ENCODE results near the gene CFAP54. TPM values are rescaled to one million over a fixed set of nuclear protein-coding genes. Genes with fewer than 3 reads are reported as not detected.
"Not testable (repeated sequence)": the region's sequence is repeated elsewhere in the genome, so short reads cannot be mapped to it uniquely, and the experiment has no call there.

The CFAP54 gene
- total RNA-seq, 6 experiments from 2014 or later = 0.09 to 0.34 (median 0.13) TPM

GRCh38 chr12:96454396-96454795 is 35.0 kb upstream of the CFAP54 start:
- TF ChIP-seq POLR2A (IDR thresholded peaks at IDR 0.05) = no peak
- TF ChIP-seq, protein P1, sequence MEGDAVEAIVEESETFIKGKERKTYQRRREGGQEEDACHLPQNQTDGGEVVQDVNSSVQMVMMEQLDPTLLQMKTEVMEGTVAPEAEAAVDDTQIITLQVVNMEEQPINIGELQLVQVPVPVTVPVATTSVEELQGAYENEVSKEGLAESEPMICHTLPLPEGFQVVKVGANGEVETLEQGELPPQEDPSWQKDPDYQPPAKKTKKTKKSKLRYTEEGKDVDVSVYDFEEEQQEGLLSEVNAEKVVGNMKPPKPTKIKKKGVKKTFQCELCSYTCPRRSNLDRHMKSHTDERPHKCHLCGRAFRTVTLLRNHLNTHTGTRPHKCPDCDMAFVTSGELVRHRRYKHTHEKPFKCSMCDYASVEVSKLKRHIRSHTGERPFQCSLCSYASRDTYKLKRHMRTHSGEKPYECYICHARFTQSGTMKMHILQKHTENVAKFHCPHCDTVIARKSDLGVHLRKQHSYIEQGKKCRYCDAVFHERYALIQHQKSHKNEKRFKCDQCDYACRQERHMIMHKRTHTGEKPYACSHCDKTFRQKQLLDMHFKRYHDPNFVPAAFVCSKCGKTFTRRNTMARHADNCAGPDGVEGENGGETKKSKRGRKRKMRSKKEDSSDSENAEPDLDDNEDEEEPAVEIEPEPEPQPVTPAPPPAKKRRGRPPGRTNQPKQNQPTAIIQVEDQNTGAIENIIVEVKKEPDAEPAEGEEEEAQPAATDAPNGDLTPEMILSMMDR (IDR thresholded peaks at IDR 0.05) = no peak
- Histone ChIP-seq H3K36me3 (no peaks in the 10 kb centered on the region), H3K27ac (no peak overlapping the region), H3K4me3 (no peak overlapping the region), H3K9me3 (no peaks in the 10 kb centered on the region), H3K27me3 (no peaks in the 10 kb centered on the region), H3K4me1 (no peaks in the 10 kb centered on the region)
- DNase-seq = no peak
- intact Hi-C loops (cut with DNase I) = no loop called here
- ATAC-seq = no peak

GRCh38 chr12:96456265-96456974 is 33.0 kb upstream of the CFAP54 start:
- 61% methylated on average over 5 of the region's 5 CpGs for WGBS (ENCODE audit: insufficient coverage, low coverage, low lambda C conversion rate, missing lambda C conversion rate)
- H3K4me3 ChIP-seq = no peak overlapping the region
- H3K27me3 ChIP-seq = no peaks in the 10 kb centered on the region
- no peak for TF ChIP-seq POLR2A (IDR thresholded peaks at IDR 0.05)
- TF ChIP-seq, protein P1 (IDR thresholded peaks at IDR 0.05) = no peak
- H3K27ac ChIP-seq = no peak overlapping the region
- H3K36me3 ChIP-seq = no peaks in the 10 kb centered on the region
- DNase-seq (no peak), ATAC-seq (no peak)
- intact Hi-C loops (cut with DNase I) = no loop called here
- no peaks in the 10 kb centered on the region for H3K9me3 ChIP-seq
- H3K4me1 ChIP-seq = no peaks in the 10 kb centered on the region

- ATAC-seq (no peak), DNase-seq (no peak)
- intact Hi-C loops (cut with DNase I) = no loop called here
- 81% methylated on average over 4 of the region's 4 CpGs for WGBS (ENCODE audit: insufficient coverage, low coverage, low lambda C conversion rate, missing lambda C conversion rate)
- H3K36me3 ChIP-seq = no peaks in the 10 kb centered on the region
- no peaks in the 10 kb centered on the region for H3K27me3 ChIP-seq
- no peaks in the 10 kb centered on the region for H3K9me3 ChIP-seq
- H3K4me3 ChIP-seq = no peak overlapping the region
- no peaks in the 10 kb centered on the region for H3K4me1 ChIP-seq
- no peak for TF ChIP-seq POLR2A (IDR thresholded peaks at IDR 0.05)
- TF ChIP-seq, protein P1 (IDR thresholded peaks at IDR 0.05) = no peak
- H3K27ac ChIP-seq = no peak overlapping the region
Observed at GRCh38 chr12:96457191-96457930, 32.0 kb upstream of the CFAP54 start.

GRCh38 chr12:96459281-96459680 is 30.1 kb upstream of the CFAP54 start:
- H3K4me3 ChIP-seq; H3K27me3 ChIP-seq; H3K9me3 ChIP-seq; DNase-seq; H3K4me1 ChIP-seq; intact Hi-C loops (cut with DNase I); ATAC-seq; H3K36me3 ChIP-seq; H3K27ac ChIP-seq: not testable (repeated sequence)
- 91% methylated on average over 6 of the region's 6 CpGs for WGBS (ENCODE audit: insufficient coverage, low coverage, low lambda C conversion rate, missing lambda C conversion rate)

DNA sequence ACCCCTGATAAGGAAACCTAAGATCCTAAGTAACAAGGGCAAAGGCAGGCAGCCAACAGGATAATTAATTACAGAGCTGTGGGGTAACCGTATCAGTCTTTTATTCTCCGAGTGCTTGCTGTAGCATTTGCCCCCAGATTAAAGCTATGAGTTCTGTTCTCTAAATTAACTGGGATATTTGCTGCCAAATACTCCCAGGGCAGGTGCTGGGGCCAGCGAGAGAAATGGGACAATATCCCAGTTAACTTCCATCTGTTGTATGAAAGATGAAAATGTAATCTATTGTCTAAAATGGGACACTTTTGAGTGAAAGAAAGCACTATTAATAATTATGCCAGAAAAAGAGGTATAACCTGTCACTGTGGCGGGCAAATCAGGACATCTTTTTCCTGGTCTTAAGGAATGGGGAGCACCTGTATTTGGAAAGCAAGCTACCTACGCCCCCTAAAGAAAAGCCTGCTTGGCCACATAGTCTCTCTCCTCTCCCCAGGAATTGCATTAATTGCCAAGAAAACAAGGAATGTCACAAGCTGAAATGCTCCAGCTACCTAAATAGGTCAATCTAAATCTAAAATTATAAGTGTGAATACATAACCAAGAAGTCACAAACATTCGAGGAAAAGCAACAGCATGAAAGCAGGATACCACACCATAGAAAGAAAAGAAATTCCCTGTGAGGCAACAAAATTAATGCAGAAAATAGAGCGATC is 26.7 kb upstream of the CFAP54 start:
- H3K27me3 ChIP-seq = no peaks in the 10 kb centered on the region
- H3K36me3 ChIP-seq = no peaks in the 10 kb centered on the region
- H3K9me3 ChIP-seq = no peaks in the 10 kb centered on the region
- 72% methylated on average over 6 of the region's 7 CpGs for WGBS (ENCODE audit: insufficient coverage, low coverage, low lambda C conversion rate, missing lambda C conversion rate)
- no peak for ATAC-seq
- TF ChIP-seq, protein P1 (IDR thresholded peaks at IDR 0.05) = no peak
- no peak for TF ChIP-seq POLR2A (IDR thresholded peaks at IDR 0.05)
- intact Hi-C loops (cut with DNase I) = no loop called here
- no peak for DNase-seq
- no peaks in the 10 kb centered on the region for H3K4me1 ChIP-seq
- no peak overlapping the region for H3K27ac ChIP-seq
- H3K4me3 ChIP-seq = no peak overlapping the region
